Muscle layer of colon (tissue), 2 donors: Measurements from ENCODE around the gene RPTOR.

Experiments used
- H3K27ac ChIP-seq: one replicate; pipeline ENCODE4 v1.7.0; 2013; ENCODE audit warnings: low read depth, mild to moderate bottlenecking, low read length, moderate library complexity
- H3K27me3 ChIP-seq, 2 donors: one replicate each; pipeline ENCODE4 v1.7.0; 2013; ENCODE audit warnings: low read length in 2 of 2, mild to moderate bottlenecking in 2 of 2; ENCODE audit not compliant: insufficient read depth in 2 of 2, control insufficient read depth in 1 of 2
- H3K36me3 ChIP-seq: one replicate; pipeline ENCODE4 v1.7.0; 2013; ENCODE audit warnings: mild to moderate bottlenecking, low read length; ENCODE audit not compliant: insufficient read depth
- H3K4me1 ChIP-seq: one replicate; pipeline ENCODE4 v1.7.0; 2013; ENCODE audit warnings: mild to moderate bottlenecking, low read length; ENCODE audit not compliant: insufficient read depth
- H3K4me3 ChIP-seq, 2 donors: one replicate each; pipeline ENCODE4 v1.7.0; 2013; ENCODE audit warnings: low read length in 2 of 2, low read depth in 1 of 2, mild to moderate bottlenecking in 1 of 2, moderate library complexity in 1 of 2
- H3K9ac ChIP-seq: one replicate; pipeline ENCODE4 v1.7.0; 2013; ENCODE audit warnings: low read length
- H3K9me3 ChIP-seq: one replicate; pipeline ENCODE4 v1.7.0; 2013; ENCODE audit warnings: mild to moderate bottlenecking, low read length
- donor health status: abdominal sarcoma.
- donor health status: Adenocarcinoma of cecum.

RPTOR gene

GRCh38 chr17:80819422-80820164 is 275.0 kb downstream of the RPTOR start:
- Histone ChIP-seq H3K4me3 (no peak overlapping the region), H3K27ac (no peak overlapping the region), H3K9me3 (no peaks in the 10 kb centered on the region), H3K36me3 (peaks cover 5% of the 10 kb centered on the region), H3K4me1 (no peaks in the 10 kb centered on the region), H3K9ac (no peak overlapping the region), H3K27me3 (no peaks in the 10 kb centered on the region)

- no peaks in the 10 kb centered on the region for H3K27me3 ChIP-seq
- no peak overlapping the region for H3K9ac ChIP-seq
- H3K4me1 ChIP-seq: no peaks in the 10 kb centered on the region
- no peak overlapping the region for H3K27ac ChIP-seq
- H3K4me3 ChIP-seq: no peak overlapping the region
- H3K36me3 ChIP-seq: peaks cover 5% of the 10 kb centered on the region
- H3K9me3 ChIP-seq: no peaks in the 10 kb centered on the region
Observed at GRCh38 chr17:80820331-80820730, 275.7 kb downstream of the RPTOR start.

- Histone ChIP-seq H3K27me3 (no peaks in the 10 kb centered on the region), H3K4me3 (no peak overlapping the region), H3K9ac (no peak overlapping the region), H3K4me1 (no peaks in the 10 kb centered on the region), H3K36me3 (peaks cover 14% of the 10 kb centered on the region), H3K9me3 (no peaks in the 10 kb centered on the region), H3K27ac (no peak overlapping the region)
Observed at GRCh38 chr17:80821546-80821945, 276.9 kb downstream of the RPTOR start.

DNA sequence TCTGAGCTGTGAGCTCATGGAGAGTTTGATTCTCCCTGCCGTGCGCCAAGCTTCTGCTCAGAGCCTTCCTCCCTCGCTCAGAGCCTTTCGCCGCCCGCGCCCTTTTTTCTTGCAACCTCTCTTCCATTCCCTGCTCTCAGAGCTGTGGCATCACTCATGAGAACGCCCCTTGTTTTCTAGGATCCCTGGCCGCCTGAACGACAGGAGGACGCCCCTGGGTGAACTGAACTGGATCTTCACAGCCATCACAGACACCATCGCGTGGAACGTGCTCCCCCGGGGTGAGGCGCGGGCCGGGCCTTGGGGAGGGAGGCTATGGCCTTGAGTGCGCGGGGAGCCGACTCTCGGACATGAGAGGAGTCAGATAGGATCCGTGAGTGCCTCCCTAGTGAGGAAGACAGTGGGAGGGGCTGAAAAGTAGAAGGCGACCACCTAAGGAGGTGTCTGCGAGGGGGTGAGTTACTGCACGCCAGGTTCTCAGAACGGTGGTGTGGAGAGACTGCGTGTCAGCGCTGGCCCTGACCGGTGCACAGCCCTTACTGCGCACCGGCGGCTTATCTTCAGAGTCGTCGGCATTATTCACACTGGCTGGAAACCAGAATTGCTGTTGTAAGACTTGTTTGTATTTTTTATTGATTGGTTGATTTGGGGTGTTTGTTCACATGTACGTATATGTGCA is 277.5 kb downstream of the RPTOR start:
- H3K27me3 ChIP-seq: no peaks in the 10 kb centered on the region
- no peak overlapping the region for H3K9ac ChIP-seq
- no peaks in the 10 kb centered on the region for H3K9me3 ChIP-seq
- H3K36me3 ChIP-seq: peaks cover 14% of the 10 kb centered on the region
- no peak overlapping the region for H3K4me3 ChIP-seq
- no peak overlapping the region for H3K27ac ChIP-seq
- H3K4me1 ChIP-seq: no peaks in the 10 kb centered on the region

DNA sequence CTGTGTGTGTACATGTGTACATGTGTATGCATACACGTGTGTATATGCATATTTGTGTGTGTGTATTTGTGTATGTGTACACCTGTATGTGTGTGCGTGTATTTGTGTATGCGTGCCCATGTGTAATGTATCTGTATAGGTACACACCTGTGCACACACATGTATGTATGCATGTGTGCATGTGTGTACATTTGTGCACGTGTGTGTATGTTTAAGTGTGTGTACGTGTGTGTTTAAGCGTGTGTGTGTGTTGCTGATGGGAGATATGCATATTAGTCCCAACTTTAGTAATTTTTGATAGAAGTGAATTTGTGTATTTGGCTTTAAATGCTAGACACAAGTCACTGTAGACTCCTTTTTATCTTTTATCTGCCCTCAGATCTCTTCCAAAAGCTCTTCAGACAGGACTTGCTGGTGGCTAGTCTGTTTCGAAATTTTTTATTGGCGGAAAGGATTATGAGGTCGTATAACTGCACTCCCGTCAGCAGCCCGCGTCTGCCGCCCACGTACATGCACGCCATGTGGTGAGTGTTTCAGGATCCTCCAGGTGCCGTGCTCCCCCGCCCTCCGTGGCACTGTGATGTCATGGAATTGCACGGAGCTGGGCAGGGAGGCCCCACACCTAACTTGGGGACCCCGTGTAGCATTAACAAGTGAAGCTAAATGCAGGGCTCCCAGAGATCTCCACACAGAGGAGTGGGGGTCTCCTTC is 278.2 kb downstream of the RPTOR start:
- no peak overlapping the region for H3K4me3 ChIP-seq
- H3K9ac ChIP-seq: no peak overlapping the region
- H3K27me3 ChIP-seq: no peaks in the 10 kb centered on the region
- no peaks in the 10 kb centered on the region for H3K4me1 ChIP-seq
- H3K9me3 ChIP-seq: no peaks in the 10 kb centered on the region
- H3K36me3 ChIP-seq: peaks cover 14% of the 10 kb centered on the region
- H3K27ac ChIP-seq: no peak overlapping the region

DNA sequence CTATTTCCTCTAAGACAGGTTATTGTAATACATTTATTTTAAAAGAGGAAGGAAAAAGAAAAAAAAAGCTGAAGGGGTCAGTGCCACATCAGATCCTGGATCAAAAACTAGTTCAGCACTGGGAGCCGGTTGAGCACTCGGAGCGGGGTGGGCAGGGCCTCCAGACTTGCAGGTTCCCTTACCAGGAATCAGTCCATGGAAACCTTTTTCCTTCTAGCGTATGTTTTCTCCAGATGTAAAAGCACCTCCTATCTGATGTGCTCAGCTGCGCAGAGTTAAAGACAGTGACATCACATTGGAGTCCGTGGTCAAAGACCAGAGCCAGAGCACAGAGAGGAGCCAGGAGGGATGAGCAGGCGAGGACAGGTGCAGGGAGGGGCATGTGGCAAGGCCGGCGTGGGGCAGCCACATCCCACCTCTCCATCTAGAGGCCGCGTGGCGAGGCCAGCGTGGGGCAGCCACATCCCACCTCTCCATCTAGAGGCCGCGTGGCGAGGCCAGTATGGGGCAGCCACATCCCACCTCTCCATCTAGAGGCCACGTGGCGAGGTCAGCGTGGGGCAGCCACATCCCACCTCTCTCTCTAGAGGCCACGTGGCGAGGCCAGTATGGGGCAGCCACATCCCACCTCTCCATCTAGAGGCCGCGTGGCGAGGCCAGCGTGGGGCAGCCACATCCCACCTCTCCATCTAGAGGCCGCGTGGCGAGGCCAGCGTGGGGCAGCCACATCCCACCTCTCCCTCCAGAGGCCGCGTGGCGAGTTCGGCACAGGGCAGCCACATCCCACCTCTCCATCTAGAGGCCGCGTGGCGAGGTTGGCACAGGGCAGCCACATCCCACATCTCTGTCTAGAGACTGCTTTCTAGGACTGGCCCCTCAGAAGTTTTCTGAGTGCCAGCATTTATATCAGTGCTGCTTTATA is 280.2 kb downstream of the RPTOR start:
- Histone ChIP-seq H3K9me3 (no peaks in the 10 kb centered on the region), H3K4me1 (no peaks in the 10 kb centered on the region), H3K36me3 (peaks cover 14% of the 10 kb centered on the region), H3K27me3 (no peaks in the 10 kb centered on the region), H3K27ac (no peak overlapping the region), H3K9ac (no peak overlapping the region), H3K4me3 (no peak overlapping the region)

DNA sequence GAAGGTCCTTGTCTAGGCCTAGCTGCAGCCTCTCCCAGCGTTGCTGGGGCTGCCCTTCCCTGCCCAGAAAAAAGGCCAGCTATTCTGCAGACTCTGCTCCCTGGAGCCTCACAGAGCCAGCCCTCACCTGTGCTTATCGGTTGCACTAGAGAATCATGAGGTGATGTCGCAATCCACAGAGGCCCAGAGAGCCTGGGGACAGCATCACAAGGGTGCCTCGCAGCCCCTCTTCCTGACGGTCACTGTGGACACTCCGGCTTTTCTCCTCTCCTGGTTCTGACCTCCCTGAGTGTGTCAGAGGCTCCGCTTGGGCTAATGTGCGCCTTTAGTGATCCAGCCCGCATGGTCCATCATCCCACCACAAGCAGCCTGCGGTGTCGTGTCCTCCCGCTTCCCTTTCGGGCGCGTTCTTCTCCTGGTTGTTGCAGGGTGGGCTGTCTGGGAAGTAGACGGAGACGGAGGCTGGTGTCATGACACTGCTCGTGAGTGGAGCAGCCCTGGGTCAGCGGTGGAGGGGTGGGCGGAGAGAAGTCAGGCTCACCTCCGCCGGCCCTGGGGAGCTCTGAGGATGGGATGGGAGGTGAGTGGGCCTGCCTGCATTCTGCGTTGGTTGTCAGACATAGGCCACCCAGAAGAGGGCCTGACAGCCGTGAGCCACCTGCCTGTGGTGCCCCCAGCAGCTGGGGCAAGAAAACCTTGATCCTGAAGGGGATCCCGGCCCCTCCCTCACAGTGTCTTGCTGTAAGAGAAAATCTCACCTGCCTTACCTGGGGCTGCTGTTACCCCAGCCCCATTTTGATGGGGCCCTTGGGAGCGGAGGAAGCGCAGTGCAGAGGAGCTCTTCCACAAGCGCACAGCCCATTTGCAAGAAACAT is 281.1 kb downstream of the RPTOR start:
- Histone ChIP-seq H3K36me3 (peaks cover 14% of the 10 kb centered on the region), H3K9ac (no peak overlapping the region), H3K4me1 (no peaks in the 10 kb centered on the region), H3K4me3 (no peak overlapping the region), H3K27ac (no peak overlapping the region), H3K27me3 (no peaks in the 10 kb centered on the region), H3K9me3 (no peaks in the 10 kb centered on the region)

DNA sequence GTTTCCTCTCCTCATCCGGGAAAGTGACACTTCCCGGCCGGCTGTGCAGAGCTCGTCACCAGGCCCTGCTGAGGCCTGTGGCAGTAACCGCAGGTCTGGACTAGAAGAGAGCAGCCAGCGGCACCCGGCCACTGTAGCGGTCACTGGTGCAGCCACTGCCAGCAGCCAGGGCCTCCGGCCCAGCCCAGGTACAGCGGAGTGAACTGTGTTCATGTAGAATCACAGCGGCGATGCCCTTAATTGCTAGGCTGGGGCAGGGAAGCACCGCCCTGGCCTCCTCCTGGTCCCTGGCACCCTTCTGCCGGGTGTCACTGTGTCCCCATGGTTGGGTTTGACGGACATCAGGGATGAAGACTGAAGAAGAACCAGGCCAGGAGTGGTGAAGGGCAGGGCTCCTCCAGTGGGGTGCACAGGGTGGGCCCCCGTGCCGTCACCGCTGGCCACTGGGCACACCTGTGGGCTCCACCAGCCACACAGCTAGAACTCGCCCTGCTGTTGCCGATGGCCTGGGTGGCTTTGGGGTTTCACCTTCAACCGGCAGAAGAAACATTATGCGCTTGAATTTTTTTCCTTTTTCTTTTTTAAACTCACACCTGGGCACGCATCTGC is 281.8 kb downstream of the RPTOR start:
- Histone ChIP-seq H3K36me3 (peaks cover 14% of the 10 kb centered on the region), H3K9ac (no peak overlapping the region), H3K4me3 (no peak overlapping the region), H3K9me3 (no peaks in the 10 kb centered on the region), H3K27me3 (no peaks in the 10 kb centered on the region), H3K4me1 (no peaks in the 10 kb centered on the region), H3K27ac (no peak overlapping the region)

DNA sequence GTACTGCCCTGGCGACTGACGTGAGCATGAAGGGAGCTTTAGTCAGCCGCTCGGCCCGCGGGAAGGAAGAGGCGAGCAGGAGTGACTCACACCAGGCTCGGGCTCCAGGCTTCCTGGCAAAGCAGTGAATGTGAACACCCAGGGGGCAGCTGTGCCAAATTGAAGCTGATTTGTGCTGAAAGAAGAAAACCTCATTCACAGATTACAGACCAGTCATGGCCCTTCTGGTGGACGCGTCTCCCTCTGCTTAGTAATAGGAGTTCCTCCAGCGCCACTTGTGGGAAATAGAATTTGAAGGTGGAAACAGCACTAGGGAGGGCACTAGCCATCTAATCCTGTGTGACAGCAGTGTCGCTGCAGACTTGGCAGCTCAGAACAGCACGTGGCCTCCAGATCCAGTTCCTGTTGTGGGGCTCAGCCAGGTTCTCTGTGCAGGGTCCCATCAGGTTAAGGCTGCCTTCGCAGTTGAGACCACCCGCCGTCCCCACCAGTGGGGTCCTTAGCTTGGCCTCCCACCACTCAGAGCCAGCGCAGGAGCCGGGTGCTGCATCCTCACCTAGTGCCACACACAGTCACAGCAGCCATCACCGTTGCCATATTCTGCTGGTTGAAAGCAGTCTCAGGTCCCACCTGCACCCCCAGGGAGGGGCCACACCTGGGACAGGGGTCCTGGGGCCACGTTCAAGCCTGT is 282.5 kb downstream of the RPTOR start:
- H3K4me3 ChIP-seq: no peak overlapping the region
- no peak overlapping the region for H3K27ac ChIP-seq
- H3K9me3 ChIP-seq: no peaks in the 10 kb centered on the region
- peaks cover 3% of the 10 kb centered on the region for H3K4me1 ChIP-seq
- no peaks in the 10 kb centered on the region for H3K27me3 ChIP-seq
- no peak overlapping the region for H3K9ac ChIP-seq
- H3K36me3 ChIP-seq: peaks cover 14% of the 10 kb centered on the region
